ENCODE measurements around the gene TBC1D5. TPM values are rescaled to one million over a fixed set of nuclear protein-coding genes. Genes with fewer than 3 reads are reported as not detected.
A peak's percentile ranks its signal among the peaks of the same experiment; 100 is the strongest.

The TBC1D5 gene
- total and polyA plus RNA-seq, 5 donors from 2014 or later: 27.6 to 61.6 (median 36.4) TPM

- Histone ChIP-seq H3K36me3 (ENCODE audit: control insufficient read depth, insufficient read depth, low read length) (no peaks in the 10 kb centered on the region), H3K9me3 (ENCODE audit: control insufficient read depth in 2 of 2, low read length in 2 of 2) (no peaks in the 10 kb centered on the region), H3K27me3 (ENCODE audit: control insufficient read depth, insufficient read depth, low read length) (no peaks in the 10 kb centered on the region), H3K4me3 (ENCODE audit: low read depth, low read length) (no peak overlapping the region), H3K27ac (ENCODE audit: insufficient read depth, low read length, poor library complexity, severe bottlenecking) (no peak overlapping the region), H3K4me1 (ENCODE audit: control insufficient read depth, insufficient read depth, low read length, poor library complexity, severe bottlenecking) (no peaks in the 10 kb centered on the region)
- Mint-ChIP-seq H3K36me3 (peaks cover 18% of the 10 kb centered on the region), H3K4me3 (no peak overlapping the region), H3K9me3 (no peaks in the 10 kb centered on the region), H3K27ac (peak overlapping the region in 1 of 3 donors; percentile 62), H3K27me3 (no peaks in the 10 kb centered on the region), H3K4me1 (peaks cover 3 to 7% (median 6%) of the 10 kb centered on the region in 4 donors)
- ATAC-seq (ENCODE audit: low read depth in 2 of 2): peak; percentile 28 to 53
- no peak for DNase-seq
Observed at GRCh38 chr3:17195856-17196604, 546.4 kb downstream of the TBC1D5 start.

GRCh38 chr3:17195192-17195611 lies 547.2 kb downstream of the TBC1D5 start:
- no peaks in the 10 kb centered on the region for H3K4me1 ChIP-seq (ENCODE audit: control insufficient read depth, insufficient read depth, low read length, poor library complexity, severe bottlenecking)
- H3K36me3 ChIP-seq (ENCODE audit: control insufficient read depth, insufficient read depth, low read length): no peaks in the 10 kb centered on the region
- H3K4me1 Mint-ChIP-seq: peaks cover 7 to 10% (median 8%) of the 10 kb centered on the region in 4 donors
- DNase-seq: peak in 1 of 3 donors; percentile 29
- H3K4me3 Mint-ChIP-seq: no peak overlapping the region
- no peak overlapping the region for H3K27ac ChIP-seq (ENCODE audit: insufficient read depth, low read length, poor library complexity, severe bottlenecking)
- peak overlapping the region in 1 of 3 donors; percentile 15 for H3K27ac Mint-ChIP-seq
- no peak overlapping the region for H3K4me3 ChIP-seq (ENCODE audit: low read depth, low read length)
- no peaks in the 10 kb centered on the region for H3K27me3 Mint-ChIP-seq
- peak in 1 of 2 donors; percentile 47 for ATAC-seq (ENCODE audit: low read depth in 2 of 2)
- peaks cover 13% of the 10 kb centered on the region for H3K36me3 Mint-ChIP-seq
- H3K27me3 ChIP-seq (ENCODE audit: control insufficient read depth, insufficient read depth, low read length): no peaks in the 10 kb centered on the region
- no peaks in the 10 kb centered on the region for H3K9me3 ChIP-seq (ENCODE audit: control insufficient read depth in 2 of 2, low read length in 2 of 2)
- H3K9me3 Mint-ChIP-seq: peaks cover 0 to under 1% (median 0%) of the 10 kb centered on the region in 7 donors

- H3K27me3 Mint-ChIP-seq: no peaks in the 10 kb centered on the region
- ATAC-seq (ENCODE audit: low read depth in 2 of 2) (no peak), DNase-seq (no peak)
- Histone ChIP-seq H3K27me3 (ENCODE audit: control insufficient read depth, insufficient read depth, low read length) (no peaks in the 10 kb centered on the region), H3K36me3 (ENCODE audit: control insufficient read depth, insufficient read depth, low read length) (no peaks in the 10 kb centered on the region), H3K4me3 (ENCODE audit: low read depth, low read length) (no peak overlapping the region), H3K4me1 (ENCODE audit: control insufficient read depth, insufficient read depth, low read length, poor library complexity, severe bottlenecking) (no peaks in the 10 kb centered on the region), H3K9me3 (ENCODE audit: control insufficient read depth in 2 of 2, low read length in 2 of 2) (no peaks in the 10 kb centered on the region), H3K27ac (ENCODE audit: insufficient read depth, low read length, poor library complexity, severe bottlenecking) (no peak overlapping the region)
- H3K4me3 Mint-ChIP-seq: no peak overlapping the region
- H3K27ac Mint-ChIP-seq: no peak overlapping the region
- peaks cover 7 to 10% (median 8%) of the 10 kb centered on the region in 4 donors for H3K4me1 Mint-ChIP-seq
- peaks cover 0 to 2% (median 0%) of the 10 kb centered on the region in 7 donors for H3K9me3 Mint-ChIP-seq
- H3K36me3 Mint-ChIP-seq: peaks cover 15% of the 10 kb centered on the region
Observed at GRCh38 chr3:17194116-17194515, 548.3 kb downstream of the TBC1D5 start.

- ATAC-seq (ENCODE audit: low read depth in 2 of 2) (no peak), DNase-seq (no peak)
- no peak overlapping the region for H3K4me3 Mint-ChIP-seq
- peaks cover 0 to 2% (median 0%) of the 10 kb centered on the region in 7 donors for H3K9me3 Mint-ChIP-seq
- H3K36me3 Mint-ChIP-seq: peaks cover 8% of the 10 kb centered on the region
- H3K27me3 Mint-ChIP-seq: no peaks in the 10 kb centered on the region
- no peaks in the 10 kb centered on the region for H3K4me1 ChIP-seq (ENCODE audit: control insufficient read depth, insufficient read depth, low read length, poor library complexity, severe bottlenecking)
- H3K36me3 ChIP-seq (ENCODE audit: control insufficient read depth, insufficient read depth, low read length): no peaks in the 10 kb centered on the region
- no peak overlapping the region for H3K27ac ChIP-seq (ENCODE audit: insufficient read depth, low read length, poor library complexity, severe bottlenecking)
- no peak overlapping the region for H3K27ac Mint-ChIP-seq
- H3K9me3 ChIP-seq (ENCODE audit: control insufficient read depth in 2 of 2, low read length in 2 of 2): no peaks in the 10 kb centered on the region
- peaks cover 7 to 10% (median 8%) of the 10 kb centered on the region in 4 donors for H3K4me1 Mint-ChIP-seq
- no peak overlapping the region for H3K4me3 ChIP-seq (ENCODE audit: low read depth, low read length)
- H3K27me3 ChIP-seq (ENCODE audit: control insufficient read depth, insufficient read depth, low read length): no peaks in the 10 kb centered on the region
Observed at GRCh38 chr3:17192995-17193394, 549.4 kb downstream of the TBC1D5 start.

GRCh38 chr3:17190353-17191078 lies 551.9 kb downstream of the TBC1D5 start:
- no peak for ATAC-seq (ENCODE audit: low read depth in 2 of 2)
- DNase-seq: no peak
- Mint-ChIP-seq H3K27me3 (no peaks in the 10 kb centered on the region), H3K4me3 (no peak overlapping the region), H3K9me3 (peaks cover 0 to 2% (median 0%) of the 10 kb centered on the region in 7 donors), H3K27ac (peak overlapping the region in 2 of 3 donors; percentile 13), H3K36me3 (peaks cover 8% of the 10 kb centered on the region), H3K4me1 (peaks cover 5 to 14% (median 7%) of the 10 kb centered on the region in 4 donors)
- H3K4me3 ChIP-seq (ENCODE audit: low read depth, low read length): no peak overlapping the region
- no peaks in the 10 kb centered on the region for H3K36me3 ChIP-seq (ENCODE audit: control insufficient read depth, insufficient read depth, low read length)
- H3K27ac ChIP-seq (ENCODE audit: insufficient read depth, low read length, poor library complexity, severe bottlenecking): no peak overlapping the region
- no peaks in the 10 kb centered on the region for H3K4me1 ChIP-seq (ENCODE audit: control insufficient read depth, insufficient read depth, low read length, poor library complexity, severe bottlenecking)
- no peaks in the 10 kb centered on the region for H3K27me3 ChIP-seq (ENCODE audit: control insufficient read depth, insufficient read depth, low read length)
- H3K9me3 ChIP-seq (ENCODE audit: control insufficient read depth in 2 of 2, low read length in 2 of 2): no peaks in the 10 kb centered on the region

GRCh38 chr3:17188378-17188777 lies 554.1 kb downstream of the TBC1D5 start:
- Mint-ChIP-seq H3K27ac (no peak overlapping the region), H3K4me1 (peaks cover 0 to 14% (median 5%) of the 10 kb centered on the region in 4 donors), H3K4me3 (no peak overlapping the region), H3K36me3 (peaks cover 19% of the 10 kb centered on the region), H3K27me3 (no peaks in the 10 kb centered on the region), H3K9me3 (peaks cover 0 to 2% (median 0%) of the 10 kb centered on the region in 7 donors)
- H3K27ac ChIP-seq (ENCODE audit: insufficient read depth, low read length, poor library complexity, severe bottlenecking): no peak overlapping the region
- no peaks in the 10 kb centered on the region for H3K27me3 ChIP-seq (ENCODE audit: control insufficient read depth, insufficient read depth, low read length)
- no peaks in the 10 kb centered on the region for H3K4me1 ChIP-seq (ENCODE audit: control insufficient read depth, insufficient read depth, low read length, poor library complexity, severe bottlenecking)
- ATAC-seq (ENCODE audit: low read depth in 2 of 2): no peak
- no peaks in the 10 kb centered on the region for H3K9me3 ChIP-seq (ENCODE audit: control insufficient read depth in 2 of 2, low read length in 2 of 2)
- H3K36me3 ChIP-seq (ENCODE audit: control insufficient read depth, insufficient read depth, low read length): peaks cover 6% of the 10 kb centered on the region
- H3K4me3 ChIP-seq (ENCODE audit: low read depth, low read length): no peak overlapping the region
- no peak for DNase-seq

- Mint-ChIP-seq H3K27me3 (no peaks in the 10 kb centered on the region), H3K36me3 (peaks cover 26% of the 10 kb centered on the region), H3K9me3 (peaks cover 0 to 2% (median 0%) of the 10 kb centered on the region in 7 donors), H3K4me1 (peaks cover 0 to 14% (median 8%) of the 10 kb centered on the region in 4 donors), H3K4me3 (no peak overlapping the region), H3K27ac (no peak overlapping the region)
- Histone ChIP-seq H3K27me3 (ENCODE audit: control insufficient read depth, insufficient read depth, low read length) (no peaks in the 10 kb centered on the region), H3K36me3 (ENCODE audit: control insufficient read depth, insufficient read depth, low read length) (peaks cover 10% of the 10 kb centered on the region), H3K27ac (ENCODE audit: insufficient read depth, low read length, poor library complexity, severe bottlenecking) (no peak overlapping the region), H3K4me3 (ENCODE audit: low read depth, low read length) (no peak overlapping the region), H3K9me3 (ENCODE audit: control insufficient read depth in 2 of 2, low read length in 2 of 2) (no peaks in the 10 kb centered on the region), H3K4me1 (ENCODE audit: control insufficient read depth, insufficient read depth, low read length, poor library complexity, severe bottlenecking) (no peaks in the 10 kb centered on the region)
- no peak for DNase-seq
- no peak for ATAC-seq (ENCODE audit: low read depth in 2 of 2)
Observed at GRCh38 chr3:17187589-17188184, 554.7 kb downstream of the TBC1D5 start.

Data from CD4-positive, CD25-positive, alpha-beta regulatory T cell (primary cell).